GM21447 (cell line): ENCODE data around the gene ASTN2.

Experiments
- ATAC-seq: cut with Tn5 transposase; IDR thresholded peaks from one replicate; pipeline ENCODE4 v1.9.1; 2021; ENCODE audit not compliant: unreplicated experiment

Gene ASTN2

GRCh38 chr9:116774421-116775180 lies 640.3 kb downstream of the ASTN2 start:
- ATAC-seq, result no peak

DNA sequence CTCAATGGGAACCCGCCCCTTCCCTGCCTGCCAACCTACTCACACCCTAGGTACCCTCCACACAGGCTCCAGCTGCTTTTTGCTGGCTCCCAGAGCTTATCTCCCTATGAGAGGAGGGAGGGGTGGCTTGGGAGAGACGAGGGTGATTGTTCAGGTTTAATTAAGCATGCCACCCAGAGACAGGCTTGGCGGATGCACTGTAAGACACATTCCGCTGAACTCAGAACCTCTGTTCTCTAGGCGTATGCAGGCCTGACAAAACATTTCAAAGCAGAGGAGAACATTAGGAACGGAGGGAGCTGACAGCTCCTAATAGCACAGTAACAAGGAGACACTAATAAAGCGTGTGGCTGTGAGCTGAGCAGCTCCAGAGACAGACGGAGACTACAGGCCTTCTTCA lies 647.6 kb downstream of the ASTN2 start:
- ATAC-seq, result no peak

- ATAC-seq, result no peak
Measured at GRCh38 chr9:116765011-116765410, 649.8 kb downstream of the ASTN2 start.

- ATAC-seq, result no peak
Measured at GRCh38 chr9:116763770-116764169, 651.1 kb downstream of the ASTN2 start.

DNA sequence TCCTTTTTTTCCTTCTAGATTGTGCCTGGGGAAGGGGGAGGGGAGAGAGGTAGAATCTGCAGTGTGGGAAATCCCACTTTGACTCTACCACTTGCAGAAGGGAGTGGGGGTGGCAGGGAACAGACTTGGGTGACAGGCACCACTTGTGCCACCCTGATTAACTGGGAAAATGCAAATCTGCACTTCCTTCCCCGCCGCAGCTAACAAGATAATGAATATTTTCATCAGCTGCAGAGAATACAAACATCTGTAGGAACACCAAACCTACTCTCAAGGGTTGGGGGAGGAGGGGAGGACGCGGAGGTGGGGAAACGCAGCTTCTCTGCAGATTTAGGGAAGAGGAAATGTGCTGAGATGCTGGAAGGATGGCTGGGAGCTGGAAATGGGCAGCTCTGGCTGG lies 654.2 kb downstream of the ASTN2 start:
- ATAC-seq, result no peak

GRCh38 chr9:116757030-116757429 lies 657.8 kb downstream of the ASTN2 start:
- no peak for ATAC-seq

DNA sequence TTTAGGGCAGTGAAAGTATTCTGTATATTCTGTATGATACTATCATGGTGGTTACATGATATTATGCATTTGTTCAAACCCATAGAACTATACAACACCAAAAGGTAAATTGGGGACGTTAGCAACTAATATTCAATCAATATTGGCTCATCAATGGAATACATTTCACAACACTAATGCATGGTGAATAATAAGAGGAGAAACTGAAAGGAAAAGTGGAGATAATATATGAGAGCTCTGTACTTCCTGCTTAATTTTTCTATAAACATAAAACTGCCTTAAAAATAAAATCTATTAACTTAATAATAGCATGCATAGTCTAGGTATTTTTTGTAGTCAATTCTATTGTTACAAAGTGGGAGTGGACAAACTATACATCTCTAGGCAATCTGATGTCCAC lies 661.5 kb downstream of the ASTN2 start:
- no peak for ATAC-seq

- ATAC-seq, result no peak
Measured at GRCh38 chr9:116750510-116750909, 664.3 kb downstream of the ASTN2 start.

DNA sequence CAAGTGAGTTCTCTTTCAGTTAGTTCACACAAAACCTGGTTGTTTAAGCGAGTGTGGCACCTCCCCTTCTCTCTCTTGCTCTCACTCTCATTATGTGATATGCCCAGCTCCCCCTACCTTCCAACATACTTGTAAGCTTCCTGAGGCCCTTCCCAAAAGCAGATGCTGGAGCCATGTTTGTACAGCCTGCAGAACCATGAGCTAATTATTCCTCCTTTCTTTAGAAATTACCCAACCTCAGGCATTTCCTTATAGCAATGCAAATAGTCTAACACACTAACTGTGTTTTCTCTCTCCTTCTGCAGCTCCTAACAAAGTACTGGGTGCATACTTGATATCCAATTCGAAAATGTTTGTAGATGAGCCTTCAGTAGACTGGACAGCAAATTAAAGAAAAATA lies 665.1 kb downstream of the ASTN2 start:
- no peak for ATAC-seq

- no peak for ATAC-seq
Measured at GRCh38 chr9:116749176-116749575, 665.7 kb downstream of the ASTN2 start.

- no peak for ATAC-seq
Measured at GRCh38 chr9:116741742-116742141, 673.1 kb downstream of the ASTN2 start.

DNA sequence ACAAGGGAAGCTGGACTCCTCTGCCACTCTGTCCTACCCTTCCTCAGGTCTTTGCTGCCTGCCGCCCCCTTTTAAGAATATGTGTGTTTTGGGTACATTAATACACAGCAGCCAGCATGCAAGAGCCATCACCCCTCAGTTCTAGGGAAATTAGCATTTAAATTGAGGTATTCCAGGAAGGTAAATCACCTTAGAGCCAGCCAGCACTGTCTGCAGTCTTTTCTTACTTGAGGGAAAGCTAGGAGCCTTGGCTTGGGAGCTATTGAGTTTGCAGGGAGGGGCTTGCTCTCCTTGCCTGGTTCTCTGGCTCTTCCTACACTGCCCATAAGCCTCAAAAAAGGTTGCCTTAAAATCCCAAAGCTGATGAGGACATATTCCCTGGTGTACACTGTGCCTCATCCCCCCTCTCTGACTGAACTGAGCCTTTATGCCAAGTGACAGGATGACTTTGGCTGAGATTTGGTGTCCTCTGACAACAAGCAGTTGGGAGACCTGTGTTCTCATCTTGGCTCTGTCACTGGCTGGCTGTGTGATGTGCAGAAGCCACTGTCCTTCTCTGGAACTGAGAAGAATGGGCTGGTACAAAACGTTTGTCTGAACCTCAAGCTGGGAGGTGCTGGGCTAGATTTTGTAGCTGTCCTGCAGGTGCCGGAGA lies 673.6 kb downstream of the ASTN2 start:
- no peak for ATAC-seq

GRCh38 chr9:116737152-116737546 lies 677.7 kb downstream of the ASTN2 start:
- ATAC-seq, result no peak

- no peak for ATAC-seq
Measured at GRCh38 chr9:116736399-116737151, 678.3 kb downstream of the ASTN2 start.

DNA sequence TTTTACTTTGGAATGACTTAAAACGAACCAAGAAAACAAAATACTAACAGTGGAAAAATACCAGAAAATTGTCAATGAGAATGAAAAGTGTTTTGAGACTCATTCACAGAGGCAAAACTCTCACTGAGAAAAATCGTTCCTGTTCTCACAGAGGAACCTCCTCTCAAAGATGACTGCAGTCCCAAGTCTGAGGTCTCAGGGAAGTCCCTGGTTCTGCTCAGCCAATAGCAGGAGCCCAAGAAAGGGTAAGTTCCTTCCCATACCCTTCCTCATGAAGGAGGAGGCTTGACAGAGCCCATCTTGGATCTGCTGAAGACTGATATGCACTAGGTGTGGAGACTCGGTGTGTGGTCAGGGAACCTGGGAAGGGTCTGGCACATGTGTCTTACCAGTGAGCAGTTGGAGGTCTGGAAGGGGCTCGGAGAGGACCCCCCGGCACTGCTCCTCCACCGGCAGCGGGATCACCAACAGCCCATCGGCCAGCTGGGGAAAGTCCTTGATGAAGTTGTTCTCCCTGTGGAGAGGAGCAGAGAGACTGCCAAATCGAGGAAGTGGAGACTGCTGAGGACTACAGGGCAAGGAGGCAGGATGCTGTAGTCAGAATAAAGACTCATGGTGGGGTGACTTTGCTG lies 681.7 kb downstream of the ASTN2 start:
- ATAC-seq, result no peak

DNA sequence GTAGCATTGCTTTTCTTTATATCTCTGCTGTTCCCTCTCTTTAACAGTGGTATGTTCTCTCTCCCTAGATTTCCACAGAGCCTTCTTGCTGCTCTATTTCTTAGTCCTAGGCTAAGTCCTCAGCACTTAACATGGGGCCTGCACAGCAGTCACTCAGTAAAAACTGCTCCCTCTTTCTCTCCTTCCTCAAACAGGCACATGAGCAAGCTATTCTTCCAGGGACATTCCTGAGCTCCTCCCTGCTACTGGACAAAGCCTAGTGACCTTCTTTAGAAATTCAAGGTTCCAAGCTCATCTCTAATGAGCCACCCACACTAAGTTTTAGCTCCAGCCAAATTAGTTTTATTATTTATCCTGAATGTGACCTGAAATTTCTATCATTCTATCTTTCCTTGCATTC lies 688.3 kb downstream of the ASTN2 start:
- ATAC-seq, result no peak

- no peak for ATAC-seq
Measured at GRCh38 chr9:116724123-116724522, 690.7 kb downstream of the ASTN2 start.

DNA sequence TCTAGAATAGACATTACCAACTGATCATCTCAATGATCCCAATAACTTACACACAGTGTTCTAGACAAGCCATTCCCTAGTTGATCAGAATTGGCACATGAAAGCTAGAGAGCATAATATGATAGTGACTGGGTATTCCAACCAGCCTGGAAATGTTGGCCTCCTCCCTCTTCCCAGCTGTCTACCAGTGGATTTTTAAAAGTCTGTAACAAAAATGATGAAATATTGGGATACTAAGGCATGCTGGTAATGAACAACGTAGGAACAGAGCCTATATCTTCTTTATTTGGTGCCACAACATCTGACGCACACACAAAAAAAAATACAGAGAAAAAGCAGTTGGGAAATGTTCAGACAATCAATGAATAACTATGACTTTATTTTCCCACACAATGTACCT lies 692.9 kb downstream of the ASTN2 start:
- no peak for ATAC-seq

- ATAC-seq, result no peak
Measured at GRCh38 chr9:116721411-116721810, 693.4 kb downstream of the ASTN2 start.

- no peak for ATAC-seq
Measured at GRCh38 chr9:116720111-116720510, 694.7 kb downstream of the ASTN2 start.

DNA sequence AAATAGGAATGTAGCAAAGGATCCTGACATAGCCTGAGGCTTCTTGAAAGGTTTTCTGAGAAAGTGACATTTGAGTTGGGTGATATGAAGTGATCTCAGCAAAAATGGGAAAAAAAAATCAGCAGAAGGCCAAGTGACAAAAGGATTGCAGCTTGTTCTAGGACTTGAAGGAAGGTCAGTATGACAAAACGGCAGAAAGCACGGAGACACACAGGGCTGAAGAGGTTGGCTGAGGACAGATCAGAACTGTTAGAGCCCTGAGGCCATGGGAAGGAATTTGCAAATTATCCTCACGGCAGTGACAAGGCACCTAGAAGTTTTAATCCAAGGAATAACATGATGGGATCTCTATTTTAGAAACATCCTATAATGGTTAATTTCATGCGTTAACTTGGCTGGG lies 696.7 kb downstream of the ASTN2 start:
- ATAC-seq, result no peak

- no peak for ATAC-seq
Measured at GRCh38 chr9:116717150-116717549, 697.7 kb downstream of the ASTN2 start.
